Neural progenitor cell (in vitro differentiated cells): ENCODE results near the gene GGA1. TPM values are rescaled to one million over a fixed set of nuclear protein-coding genes. Genes with fewer than 3 reads are reported as not detected.

Experiments used
- DNase-seq: peaks from one replicate; pipeline ENCODE4 v3.0.0-alpha.2; 2016; ENCODE audit warnings: low spot score
- H2AFZ ChIP-seq: fragments of 200-600 bp; sonication (generic); replicated peaks from 2 replicates; pipeline ENCODE4 v1.6.1; 2016; ENCODE audit warnings: antibody characterized with exemption
- H3F3A ChIP-seq: fragments of 200-600 bp; sonication (generic); 2 replicates; pipeline ENCODE4 v1.6.1; 2016; ENCODE audit warnings: antibody characterized with exemption, low read depth
- H3K27ac ChIP-seq: fragments of 200-600 bp; sonication (generic); 2 replicates; pipeline ENCODE4 v1.5.1; 2016; ENCODE audit warnings: mild to moderate bottlenecking
- H3K27me3 ChIP-seq: fragments of 200-600 bp; sonication (generic); 2 replicates; pipeline ENCODE4 v1.6.1; 2016; ENCODE audit warnings: mild to moderate bottlenecking, moderate library complexity
- H3K36me3 ChIP-seq: fragments of 200-600 bp; sonication (generic); 2 replicates; pipeline ENCODE4 v1.5.1; 2016
- H3K4me1 ChIP-seq: fragments of 200-600 bp; sonication (generic); 2 replicates; pipeline ENCODE4 v1.6.1; 2016; ENCODE audit warnings: mixed run types
- H3K4me2 ChIP-seq: fragments of 200-600 bp; sonication (generic); 2 replicates; pipeline ENCODE4 v1.6.1; 2016
- H3K4me3 ChIP-seq: fragments of 200-600 bp; sonication (generic); 2 replicates; pipeline ENCODE4 v1.5.1; 2016
- H3K79me2 ChIP-seq: fragments of 200-600 bp; sonication (generic); 2 replicates; pipeline ENCODE4 v1.6.1; 2016; ENCODE audit warnings: low read depth
- H3K9ac ChIP-seq: fragments of 200-600 bp; sonication (generic); 2 replicates; pipeline ENCODE4 v1.6.1; 2016
- H3K9me3 ChIP-seq: fragments of 200-600 bp; sonication (generic); 2 replicates; pipeline ENCODE4 v1.5.1; 2016; ENCODE audit warnings: low read depth
- H4K20me1 ChIP-seq: fragments of 200-600 bp; sonication (generic); 2 replicates; pipeline ENCODE4 v1.6.1; 2016; ENCODE audit warnings: low read depth
- H3K27ac Mint-ChIP-seq: 3 replicates; pipeline ENCODE4 v1.8.0; 2021; ENCODE audit warnings: mixed read lengths
- H3K27me3 Mint-ChIP-seq: 2 replicates; pipeline ENCODE4 v1.8.0; 2022; ENCODE audit warnings: low read depth, mild to moderate bottlenecking, inconsistent platforms, moderate library complexity, mixed read lengths; ENCODE audit not compliant: insufficient read depth
- H3K36me3 Mint-ChIP-seq: 3 replicates; pipeline ENCODE4 v1.8.0; 2021; ENCODE audit warnings: mixed read lengths
- H3K4me1 Mint-ChIP-seq: 3 replicates; pipeline ENCODE4 v1.8.0; 2021; ENCODE audit warnings: mixed read lengths
- H3K4me3 Mint-ChIP-seq: 3 replicates; pipeline ENCODE4 v1.8.0; 2021; ENCODE audit warnings: mild to moderate bottlenecking, moderate library complexity, mixed read lengths
- H3K9me3 Mint-ChIP-seq: 3 replicates; pipeline ENCODE4 v1.8.0; 2020; ENCODE audit warnings: mixed read lengths
- EZH2 ChIP-seq: fragments of 200-600 bp; sonication (generic); IDR thresholded peaks from 2 replicates; pipeline ENCODE4 v1.6.1; 2017; ENCODE audit warnings: antibody characterized with exemption, mild to moderate bottlenecking, moderate library complexity
- EZH2phosphoT487 ChIP-seq: fragments of 200-600 bp; sonication (generic); IDR thresholded peaks from 2 replicates; pipeline ENCODE4 v1.6.1; 2017; ENCODE audit warnings: antibody characterized with exemption
- total RNA-seq: library from RNA; depleted of rRNA; stranded (reverse); fragments of >200 nt; gene quantifications from 2 replicates; pipeline ENCODE4 v1.2.3, GENCODE V29; 2015; ENCODE audit warnings: low replicate concordance
- TF ChIP-seq, protein P1 (sequence below): fragments of 200-600 bp; sonication (generic); IDR thresholded peaks from 2 replicates; pipeline ENCODE4 v1.5.1; 2017; ENCODE audit warnings: antibody characterized with exemption, mild to moderate bottlenecking

Gene GGA1
- total RNA-seq, 1 donor from 2014 or later = 62.3 TPM

- H3K9me3 ChIP-seq = no peaks in the 10 kb centered on the region
- peaks cover 10% of the 10 kb centered on the region for H3K4me1 ChIP-seq
- no peak overlapping the region for H3K9ac ChIP-seq
- no peak overlapping the region for H3K27ac ChIP-seq
- no peaks in the 10 kb centered on the region for H3K27me3 Mint-ChIP-seq
- H3K36me3 Mint-ChIP-seq = peaks cover 13% of the 10 kb centered on the region
- H3K36me3 ChIP-seq = no peaks in the 10 kb centered on the region
- H2AFZ ChIP-seq = no peak overlapping the region
- TF ChIP-seq, protein P1, sequence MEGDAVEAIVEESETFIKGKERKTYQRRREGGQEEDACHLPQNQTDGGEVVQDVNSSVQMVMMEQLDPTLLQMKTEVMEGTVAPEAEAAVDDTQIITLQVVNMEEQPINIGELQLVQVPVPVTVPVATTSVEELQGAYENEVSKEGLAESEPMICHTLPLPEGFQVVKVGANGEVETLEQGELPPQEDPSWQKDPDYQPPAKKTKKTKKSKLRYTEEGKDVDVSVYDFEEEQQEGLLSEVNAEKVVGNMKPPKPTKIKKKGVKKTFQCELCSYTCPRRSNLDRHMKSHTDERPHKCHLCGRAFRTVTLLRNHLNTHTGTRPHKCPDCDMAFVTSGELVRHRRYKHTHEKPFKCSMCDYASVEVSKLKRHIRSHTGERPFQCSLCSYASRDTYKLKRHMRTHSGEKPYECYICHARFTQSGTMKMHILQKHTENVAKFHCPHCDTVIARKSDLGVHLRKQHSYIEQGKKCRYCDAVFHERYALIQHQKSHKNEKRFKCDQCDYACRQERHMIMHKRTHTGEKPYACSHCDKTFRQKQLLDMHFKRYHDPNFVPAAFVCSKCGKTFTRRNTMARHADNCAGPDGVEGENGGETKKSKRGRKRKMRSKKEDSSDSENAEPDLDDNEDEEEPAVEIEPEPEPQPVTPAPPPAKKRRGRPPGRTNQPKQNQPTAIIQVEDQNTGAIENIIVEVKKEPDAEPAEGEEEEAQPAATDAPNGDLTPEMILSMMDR = no peak
- TF ChIP-seq EZH2phosphoT487 = no peak
- TF ChIP-seq EZH2 = no peak
- H4K20me1 ChIP-seq = peaks cover 65% of the 10 kb centered on the region
- peaks cover 58% of the 10 kb centered on the region for H3K79me2 ChIP-seq
- H3F3A ChIP-seq = peaks cover 27% of the 10 kb centered on the region
- H3K4me1 Mint-ChIP-seq = peaks cover 24% of the 10 kb centered on the region
- H3K27ac Mint-ChIP-seq = no peak overlapping the region
- H3K4me2 ChIP-seq = no peak overlapping the region
- DNase-seq = no peak
- no peak overlapping the region for H3K4me3 ChIP-seq
- H3K27me3 ChIP-seq = no peaks in the 10 kb centered on the region
- H3K4me3 Mint-ChIP-seq = no peak overlapping the region
- no peaks in the 10 kb centered on the region for H3K9me3 Mint-ChIP-seq
Observed at GRCh38 chr22:37665487-37665886, 56.9 kb downstream of the GGA1 start.

GRCh38 chr22:37669586-37669985, 61.0 kb downstream of the GGA1 start:
- Histone ChIP-seq H4K20me1 (peaks cover 27% of the 10 kb centered on the region), H3K4me1 (peaks cover 5% of the 10 kb centered on the region), H3K4me3 (no peak overlapping the region), H3K9me3 (no peaks in the 10 kb centered on the region), H3K27me3 (no peaks in the 10 kb centered on the region), H3K79me2 (peaks cover 17% of the 10 kb centered on the region), H3K36me3 (no peaks in the 10 kb centered on the region), H3F3A (peaks cover 27% of the 10 kb centered on the region), H2AFZ (no peak overlapping the region), H3K4me2 (no peak overlapping the region), H3K9ac (no peak overlapping the region), H3K27ac (no peak overlapping the region)
- TF ChIP-seq EZH2phosphoT487 (no peak), EZH2 (no peak)
- TF ChIP-seq, protein P1 = no peak
- Mint-ChIP-seq H3K9me3 (no peaks in the 10 kb centered on the region), H3K4me3 (peak overlapping the region; percentile 43), H3K36me3 (peaks cover 12% of the 10 kb centered on the region), H3K27me3 (no peaks in the 10 kb centered on the region), H3K27ac (no peak overlapping the region), H3K4me1 (peaks cover 10% of the 10 kb centered on the region)
- no peak for DNase-seq

DNA sequence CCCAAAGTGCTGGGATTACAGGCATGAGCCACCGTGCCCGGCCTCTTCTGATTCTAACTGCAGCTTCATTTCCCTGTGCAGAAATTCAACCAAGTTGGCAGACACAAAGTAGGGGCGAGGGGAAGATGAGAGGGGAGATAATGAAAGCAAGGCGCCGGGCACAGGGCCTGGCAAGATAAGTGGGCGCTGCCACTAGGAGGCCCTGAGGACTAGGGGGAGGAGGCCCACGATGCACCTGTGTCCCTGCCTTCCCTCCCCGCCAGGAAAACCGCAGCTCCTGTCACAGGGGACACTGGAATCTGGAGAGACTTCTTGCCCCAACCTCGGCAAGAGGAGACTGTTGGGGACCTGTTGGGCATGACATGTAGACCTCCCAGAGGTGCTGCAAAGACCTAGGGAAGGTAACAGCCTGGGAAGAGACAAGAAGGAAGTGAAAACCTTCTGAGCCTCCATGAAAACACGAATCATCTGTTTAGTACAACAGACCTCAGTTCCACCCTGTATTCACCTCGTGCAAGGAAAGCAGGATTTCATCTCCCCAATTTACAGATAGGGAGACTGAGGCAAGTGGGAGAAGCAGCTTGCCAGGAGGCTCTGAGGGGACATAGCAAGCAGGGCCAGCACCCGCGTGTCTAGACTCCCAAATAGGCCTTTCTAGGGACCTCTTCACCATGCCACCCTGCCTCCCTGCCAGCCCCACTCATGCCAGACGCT, 63.7 kb downstream of the GGA1 start:
- DNase-seq = no peak
- H3K27ac Mint-ChIP-seq = no peak overlapping the region
- H3K27ac ChIP-seq = no peak overlapping the region
- peaks cover 5% of the 10 kb centered on the region for H3K4me1 ChIP-seq
- H3K27me3 Mint-ChIP-seq = no peaks in the 10 kb centered on the region
- peaks cover 2% of the 10 kb centered on the region for H3K36me3 Mint-ChIP-seq
- H3K4me1 Mint-ChIP-seq = peaks cover 19% of the 10 kb centered on the region
- H4K20me1 ChIP-seq = peaks cover 5% of the 10 kb centered on the region
- H3F3A ChIP-seq = peaks cover 34% of the 10 kb centered on the region
- H3K9me3 ChIP-seq = no peaks in the 10 kb centered on the region
- no peak overlapping the region for H3K4me2 ChIP-seq
- TF ChIP-seq EZH2 (no peak), EZH2phosphoT487 (no peak)
- TF ChIP-seq, protein P1 = no peak
- no peak overlapping the region for H3K4me3 Mint-ChIP-seq
- no peak overlapping the region for H3K9ac ChIP-seq
- no peak overlapping the region for H2AFZ ChIP-seq
- no peaks in the 10 kb centered on the region for H3K36me3 ChIP-seq
- H3K4me3 ChIP-seq = no peak overlapping the region
- H3K79me2 ChIP-seq = no peaks in the 10 kb centered on the region
- no peaks in the 10 kb centered on the region for H3K9me3 Mint-ChIP-seq
- H3K27me3 ChIP-seq = peaks cover 8% of the 10 kb centered on the region
